Psoas muscle (tissue), 8 donors: ENCODE data around the gene METTL22. TPM values are rescaled to one million over a fixed set of nuclear protein-coding genes. Genes with fewer than 3 reads are reported as not detected.

Source experiments
- ATAC-seq, 4 donors: fragments of 200-7000 bp; cut with Tn5 transposase; one replicate each; pipeline ENCODE4 v1.9.1; 2020; ENCODE audit warnings: moderate library complexity in 3 of 4, mild to moderate bottlenecking in 2 of 4
- DNase-seq, 2 donors: peaks; one replicate each; pipeline ENCODE4 v3.0.0-alpha.2; 2020
- H3K27ac ChIP-seq: fragments of 200-600 bp; one replicate; pipeline ENCODE4 v1.8.0; 2022
- H3K27me3 ChIP-seq, 3 donors: fragments of 200-600 bp in 1 of 3; one replicate each; pipeline versions ENCODE4 v1.6.1 to v1.8.0; 2013 to 2022; ENCODE audit warnings: low read length in 2 of 3, mild to moderate bottlenecking in 2 of 3, moderate library complexity in 1 of 3; ENCODE audit not compliant: insufficient read depth in 3 of 3
- H3K36me3 ChIP-seq, 2 donors: fragments of 200-600 bp in 1 of 2; one replicate each; pipeline versions ENCODE4 v1.6.1 to v1.8.0; 2013 to 2022; ENCODE audit warnings: low read depth in 1 of 2, mild to moderate bottlenecking in 1 of 2, moderate library complexity in 1 of 2; ENCODE audit not compliant: insufficient read depth in 1 of 2
- H3K4me1 ChIP-seq: fragments of 200-600 bp; one replicate; pipeline ENCODE4 v1.8.0; 2022
- H3K4me3 ChIP-seq: fragments of 200-600 bp; one replicate; pipeline ENCODE4 v1.8.0; 2022; ENCODE audit warnings: mild to moderate bottlenecking
- H3K9me3 ChIP-seq: fragments of 200-600 bp; one replicate; pipeline ENCODE4 v1.8.0; 2022
- WGBS, 3 donors: extraction: QIAGEN DNeasy Blood & Tissue Kit; methylation state at CpG; one replicate each; pipeline versions ENCODE4 v1.1.6 to v1.1.7; 2013; 5-methylcytosine and 5-hydroxymethylcytosine counted together
- intact Hi-C, 2 donors: fragments of 100-400 bp; cut with DNase I; formaldehyde crosslinking; loops; one replicate each; pipeline versions ENCODE4 v1.11.0 to v1.14.2; 2022
- polyA plus RNA-seq, 3 donors: library from polyadenylated mRNA; stranded (reverse); fragments of 200-250 nt; gene quantifications; one replicate each; pipeline ENCODE4 v1.2.3, GENCODE V29; 2013
- total RNA-seq, 4 donors: library from RNA; stranded (reverse); fragmentation: NEBNext Ultra II Directional in 2 of 4; extraction: Animal tissue kit (Norgen Biotek cat#: 25700) in 2 of 4; gene quantifications; one replicate each; pipeline versions ENCODE4 v1.2.1 to v1.2.4, GENCODE V29; 2021 to 2023
- TF ChIP-seq, protein P1 (sequence below): fragments of 200-600 bp; IDR thresholded peaks from one replicate; pipeline ENCODE4 v1.8.0; 2022; ENCODE audit warnings: antibody characterized with exemption
- donor health status: healthy with polysubstance abuse.
- donor health status: DM: no; HTN: no; CAD: no; lungs with moderate emphysema.
- donor health status: Bipolar disorder and iron deficiency.
- donor health status: healthy.
- donor health status: DM: yes; HTN: yes; CAD: no.
- donor health status: DM: no; HTN: no; CAD: no.
- donor health status: DM: no; HTN: no; CAD: no.
- donor health status: DM: yes; HTN: yes; CAD: no.

Gene METTL22
- total and polyA plus RNA-seq, 7 donors, result 46.7 to 85.9 (median 71.5) TPM

DNA sequence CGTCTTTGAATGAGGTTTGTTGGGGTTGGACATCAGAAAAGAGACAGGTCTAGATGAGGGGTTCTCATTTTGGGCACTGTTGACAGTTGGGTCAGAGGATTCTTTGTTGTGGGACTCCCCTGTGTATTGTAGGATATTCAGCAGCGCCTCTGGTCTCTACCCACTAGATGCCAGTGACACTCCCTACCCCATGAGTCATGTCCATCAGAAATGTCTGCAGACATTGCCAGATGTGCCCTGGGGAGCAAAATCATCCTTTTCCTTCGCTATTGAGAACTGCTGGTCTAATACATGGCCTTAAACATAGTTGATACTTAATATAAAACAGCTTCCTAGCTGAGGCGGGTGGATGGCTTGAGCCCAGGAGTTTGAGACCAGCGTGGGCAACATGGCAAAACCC lies 56.0 kb downstream of the METTL22 start:
- TF ChIP-seq, protein P1, sequence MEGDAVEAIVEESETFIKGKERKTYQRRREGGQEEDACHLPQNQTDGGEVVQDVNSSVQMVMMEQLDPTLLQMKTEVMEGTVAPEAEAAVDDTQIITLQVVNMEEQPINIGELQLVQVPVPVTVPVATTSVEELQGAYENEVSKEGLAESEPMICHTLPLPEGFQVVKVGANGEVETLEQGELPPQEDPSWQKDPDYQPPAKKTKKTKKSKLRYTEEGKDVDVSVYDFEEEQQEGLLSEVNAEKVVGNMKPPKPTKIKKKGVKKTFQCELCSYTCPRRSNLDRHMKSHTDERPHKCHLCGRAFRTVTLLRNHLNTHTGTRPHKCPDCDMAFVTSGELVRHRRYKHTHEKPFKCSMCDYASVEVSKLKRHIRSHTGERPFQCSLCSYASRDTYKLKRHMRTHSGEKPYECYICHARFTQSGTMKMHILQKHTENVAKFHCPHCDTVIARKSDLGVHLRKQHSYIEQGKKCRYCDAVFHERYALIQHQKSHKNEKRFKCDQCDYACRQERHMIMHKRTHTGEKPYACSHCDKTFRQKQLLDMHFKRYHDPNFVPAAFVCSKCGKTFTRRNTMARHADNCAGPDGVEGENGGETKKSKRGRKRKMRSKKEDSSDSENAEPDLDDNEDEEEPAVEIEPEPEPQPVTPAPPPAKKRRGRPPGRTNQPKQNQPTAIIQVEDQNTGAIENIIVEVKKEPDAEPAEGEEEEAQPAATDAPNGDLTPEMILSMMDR, result no peak
- WGBS, 3 donors, result 86 to 88% (median 88%) methylated on average over 5 of the region's 5 CpGs
- intact Hi-C loops, result no loop called here

DNA sequence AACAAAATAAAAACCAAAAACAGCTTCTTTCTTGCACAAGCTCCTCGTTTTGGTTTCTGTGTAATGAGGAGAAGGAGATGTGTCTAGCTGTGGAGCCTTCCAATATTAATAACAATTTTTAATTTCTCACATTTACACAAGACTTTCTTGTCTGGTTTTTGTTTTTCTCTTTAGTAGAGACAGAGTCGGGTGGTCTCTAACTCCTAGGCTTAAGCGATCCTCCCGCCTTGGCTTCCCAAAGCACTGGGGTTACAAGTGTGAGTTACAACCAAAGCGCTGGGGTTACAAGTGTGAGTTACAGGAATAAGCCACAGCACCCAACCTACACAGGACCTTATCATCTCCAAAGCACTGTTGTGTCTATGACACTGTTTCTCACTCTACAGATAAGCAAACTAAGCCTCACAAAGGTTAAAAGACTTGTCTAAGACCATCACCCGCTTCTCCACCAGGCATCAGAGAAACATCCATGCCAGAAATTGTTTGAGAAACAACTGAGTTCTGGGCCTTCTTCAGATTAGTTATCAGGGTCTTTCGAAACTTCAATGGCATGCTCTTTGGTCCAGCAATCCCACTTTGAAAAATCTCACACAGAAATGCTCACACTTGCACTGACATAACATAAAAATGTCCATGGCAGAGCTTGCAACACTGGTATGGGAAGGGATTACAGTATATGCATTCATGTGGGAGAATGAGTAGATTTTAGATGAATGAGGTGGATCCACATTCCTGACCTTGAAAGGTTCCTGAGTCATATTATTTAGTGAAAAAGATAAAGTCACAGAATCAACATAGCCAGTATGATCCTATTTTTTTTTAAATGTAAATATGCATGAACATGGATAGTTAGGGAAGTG lies 56.8 kb downstream of the METTL22 start:
- Histone ChIP-seq H3K27ac (no peak overlapping the region), H3K36me3 (no peaks in the 10 kb centered on the region), H3K4me1 (peaks cover 5% of the 10 kb centered on the region), H3K4me3 (no peak overlapping the region), H3K9me3 (no peaks in the 10 kb centered on the region), H3K27me3 (no peaks in the 10 kb centered on the region)
- no peak for DNase-seq
- 92 to 96% (median 95%) methylated on average over 7 of the region's 7 CpGs for WGBS, 3 donors
- intact Hi-C loops, result no loop called here
- TF ChIP-seq, protein P1, result no peak
- ATAC-seq, result no peak

More for the DNA sequence above, 56.0 kb downstream of the METTL22 start:
- peaks cover 5% of the 10 kb centered on the region for H3K4me1 ChIP-seq
- no peak overlapping the region for H3K4me3 ChIP-seq
- ATAC-seq (no peak), DNase-seq (no peak)
- no peak overlapping the region for H3K27ac ChIP-seq
- H3K27me3 ChIP-seq, result no peaks in the 10 kb centered on the region
- H3K36me3 ChIP-seq, result no peaks in the 10 kb centered on the region
- H3K9me3 ChIP-seq, result no peaks in the 10 kb centered on the region

DNA sequence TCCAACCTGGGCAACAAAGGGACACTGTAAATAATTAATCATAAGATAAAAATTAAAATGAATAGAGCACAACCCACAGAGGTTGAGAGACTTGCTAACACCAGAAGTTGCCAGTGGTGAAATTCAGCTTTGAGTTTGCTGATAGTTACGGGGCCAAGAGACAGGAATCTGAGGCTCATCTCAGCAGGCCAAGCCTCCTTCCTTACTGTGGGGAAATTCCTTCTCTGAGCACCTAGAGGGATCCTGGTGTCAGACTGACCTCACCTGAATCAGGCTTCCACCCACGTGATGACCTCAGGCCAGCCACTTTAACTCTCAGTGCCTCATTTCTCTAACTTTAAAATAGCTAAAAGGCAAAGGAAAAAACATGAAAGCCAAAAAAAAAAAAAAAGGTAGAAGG lies 57.7 kb downstream of the METTL22 start:
- DNase-seq (no peak), ATAC-seq (no peak)
- intact Hi-C loops, result no loop called here
- H3K27ac ChIP-seq, result no peak overlapping the region
- no peaks in the 10 kb centered on the region for H3K36me3 ChIP-seq
- WGBS, 3 donors, result 91 to 96% (median 94%) methylated on average over 2 of the region's 2 CpGs
- TF ChIP-seq, protein P1, result no peak
- no peak overlapping the region for H3K4me3 ChIP-seq
- no peaks in the 10 kb centered on the region for H3K27me3 ChIP-seq
- H3K9me3 ChIP-seq, result no peaks in the 10 kb centered on the region
- H3K4me1 ChIP-seq, result peaks cover 5% of the 10 kb centered on the region

DNA sequence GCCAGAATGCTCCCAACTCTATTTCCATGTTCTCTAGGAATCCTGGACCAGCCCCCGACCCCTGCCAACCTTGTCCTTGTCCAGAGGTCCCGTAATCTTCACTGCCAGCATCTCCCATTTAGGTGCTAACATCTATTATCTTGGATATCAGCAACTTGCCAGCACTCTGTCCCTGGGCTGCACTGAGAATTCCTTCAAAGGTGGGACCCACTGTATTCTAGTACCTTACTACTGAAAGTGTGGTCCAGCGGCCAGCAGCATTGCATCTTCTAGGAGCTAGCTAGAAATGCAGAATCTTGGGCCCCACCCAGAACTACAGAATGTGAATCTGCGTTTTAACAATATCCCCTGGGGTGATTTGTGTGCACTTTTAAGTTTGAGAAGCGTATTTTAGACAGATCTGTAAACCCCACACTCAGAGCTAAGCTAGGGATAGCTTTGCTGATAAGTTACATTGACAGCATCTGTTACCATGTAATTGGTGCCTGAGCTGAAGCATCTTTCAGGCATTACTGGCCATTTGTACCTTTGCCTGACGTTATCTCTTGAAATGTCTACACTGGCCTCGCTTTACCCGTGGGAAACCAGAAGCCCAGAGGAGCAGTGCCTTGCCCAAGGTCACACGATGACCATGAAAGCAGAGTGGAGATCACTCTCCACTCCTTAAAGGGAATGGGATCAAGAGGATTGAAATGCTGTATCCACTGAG lies 61.2 kb downstream of the METTL22 start:
- Histone ChIP-seq H3K9me3 (no peaks in the 10 kb centered on the region), H3K4me3 (no peak overlapping the region), H3K27me3 (no peaks in the 10 kb centered on the region), H3K36me3 (no peaks in the 10 kb centered on the region), H3K4me1 (peaks cover 4% of the 10 kb centered on the region), H3K27ac (no peak overlapping the region)
- TF ChIP-seq, protein P1, result no peak
- ATAC-seq (no peak), DNase-seq (no peak)
- intact Hi-C loops, result no loop called here
- 79 to 89% (median 81%) methylated on average over 9 of the region's 9 CpGs for WGBS, 3 donors
